GM12865 (cell line): ENCODE data around the gene MTUS2.

Experiments used
- DNase-seq: peaks from one replicate; pipeline ENCODE4 v3.0.0; 2010; ENCODE audit warnings: low read depth
- H3K4me3 ChIP-seq: 2 replicates; pipeline ENCODE4 v1.5.1; 2011; ENCODE audit warnings: mild to moderate bottlenecking, low read depth, low read length, control low read depth
- CTCF ChIP-seq: IDR thresholded peaks from 2 replicates; pipeline ENCODE4 v1.5.1; 2011; ENCODE audit warnings: low read length, control low read depth, low read depth, inconsistent platforms; ENCODE audit not compliant: insufficient read depth; ENCODE audit errors: missing control alignments

The MTUS2 gene

GRCh38 chr13:29480893-29481525 is 660.9 kb downstream of the MTUS2 start:
- DNase-seq, result no peak
- no peak for TF ChIP-seq CTCF
- H3K4me3 ChIP-seq, result no peak overlapping the region

DNA sequence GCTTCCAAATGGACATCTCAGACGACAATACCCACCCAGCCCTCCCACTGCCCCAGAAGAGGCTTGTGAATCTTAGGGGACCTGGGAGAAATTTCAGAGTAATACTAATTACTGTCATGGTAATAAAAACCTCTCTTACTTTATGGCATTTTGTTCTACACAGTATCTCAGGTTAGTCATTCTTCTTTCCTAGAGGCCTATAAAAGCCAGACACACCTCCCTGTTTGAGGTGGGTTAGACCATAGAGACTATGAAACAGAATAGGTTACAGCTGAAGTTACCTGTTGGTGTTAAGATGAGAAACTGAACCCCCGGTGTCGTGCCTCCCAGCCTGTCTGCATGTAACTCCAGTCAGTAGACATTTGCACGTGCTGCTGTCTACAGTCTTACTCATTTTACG is 661.5 kb downstream of the MTUS2 start:
- TF ChIP-seq CTCF, result no peak
- DNase-seq, result no peak
- H3K4me3 ChIP-seq, result no peak overlapping the region

GRCh38 chr13:29482504-29482903 is 662.4 kb downstream of the MTUS2 start:
- H3K4me3 ChIP-seq, result no peak overlapping the region

DNA sequence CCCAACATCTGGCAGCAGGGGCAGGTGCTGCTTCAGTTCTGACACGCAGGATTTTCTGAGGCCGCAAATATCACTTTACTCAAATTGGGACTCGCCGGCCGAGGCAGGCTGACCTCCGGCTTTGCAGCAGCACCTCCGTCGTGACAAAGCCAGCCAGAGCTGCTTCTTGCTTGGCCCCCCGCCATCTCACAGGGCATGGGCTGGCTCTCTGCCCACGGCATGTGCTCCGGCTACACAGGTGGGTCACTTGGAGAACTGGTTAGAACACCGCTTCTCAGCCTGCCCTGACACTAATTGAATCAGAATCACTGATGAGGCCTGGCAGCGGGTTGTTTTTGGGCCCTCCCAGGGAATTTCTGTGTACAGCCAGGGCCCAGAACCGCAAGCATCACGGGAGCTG is 663.1 kb downstream of the MTUS2 start:
- DNase-seq, result no peak
- no peak overlapping the region for H3K4me3 ChIP-seq
- TF ChIP-seq CTCF, result no peak

More at GRCh38 chr13:29482504-29482903, 662.4 kb downstream of the MTUS2 start:
- no peak for DNase-seq
- no peak for TF ChIP-seq CTCF

- no peak overlapping the region for H3K4me3 ChIP-seq
- no peak for TF ChIP-seq CTCF
- DNase-seq, result no peak
Measured at GRCh38 chr13:29483623-29484022, 663.5 kb downstream of the MTUS2 start.

- H3K4me3 ChIP-seq, result no peak overlapping the region
- DNase-seq, result peak; percentile 32
- no peak for TF ChIP-seq CTCF
Measured at GRCh38 chr13:29484236-29484635, 664.1 kb downstream of the MTUS2 start.

DNA sequence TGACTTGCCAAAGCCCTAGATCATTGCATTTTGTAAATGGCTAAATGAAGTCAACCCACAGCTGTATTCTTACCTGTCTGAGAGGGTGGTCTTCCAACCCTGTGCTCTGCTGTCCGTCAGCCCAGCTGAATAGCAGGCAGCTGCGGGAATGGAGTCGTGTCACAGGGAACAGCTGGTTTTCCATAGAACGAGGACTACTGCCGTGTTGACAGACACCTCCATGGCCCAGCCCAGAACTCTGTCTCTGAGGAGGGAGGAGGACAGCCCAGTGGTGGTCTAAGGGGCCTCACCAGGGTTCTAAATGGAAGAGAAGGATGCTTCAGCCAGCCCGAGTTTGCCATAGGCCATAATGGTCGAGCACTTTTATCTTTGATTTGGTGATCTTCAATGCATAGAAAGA is 664.7 kb downstream of the MTUS2 start:
- no peak for TF ChIP-seq CTCF
- no peak overlapping the region for H3K4me3 ChIP-seq

More for the DNA sequence above, 664.7 kb downstream of the MTUS2 start:
- DNase-seq, result no peak
